ENCODE results near the gene OXSM. TPM values are rescaled to one million over a fixed set of nuclear protein-coding genes. Genes with fewer than 3 reads are reported as not detected.

Gene OXSM
- 100 to 1,000 TPM in 1 of 4 donors, 10 to 100 TPM in 1, 1 to 10 TPM in 2; 7.2 to 192 (median 14.0) TPM for total RNA-seq

- peaks cover 0 to 11% (median 0%) of the 10 kb centered on the region in 4 donors for H3K4me1 ChIP-seq
- peak; percentile 79 to 87 for TF ChIP-seq POLR2A (IDR thresholded peaks at IDR 0.05)
- no peak for TF ChIP-seq CTCF (IDR thresholded peaks at IDR 0.05)
- H3K4me3 ChIP-seq = peak within 1 kb of the TSS; percentile 49 to 78 (median 52)
- no peaks in the 10 kb centered on the region for H3K27me3 ChIP-seq
- peak within 1 kb of the TSS; percentile 77 to 83 (median 80) for H3K27ac ChIP-seq
- DNase-seq = peak; percentile 91 to 96 (median 91)
- no peaks in the 10 kb centered on the region for H3K9me3 ChIP-seq
- peaks cover 0 to 5% (median 0%) of the 10 kb centered on the region in 3 donors for H3K36me3 ChIP-seq
Observed at GRCh38 chr3:25789596-25790556, at the start of gene OXSM. Gene OXSM, plus strand, starts transcription at chr3:25790090. Its CDS starts 931 bp downstream, at chr3:25791021.

- no peaks in the 10 kb centered on the region for H3K4me1 ChIP-seq
- no peak for DNase-seq
- no peak for TF ChIP-seq POLR2A (IDR thresholded peaks at IDR 0.05)
- no peak for TF ChIP-seq CTCF (IDR thresholded peaks at IDR 0.05)
- no peak overlapping the region for H3K4me3 ChIP-seq
- H3K9me3 ChIP-seq = no peaks in the 10 kb centered on the region
- H3K27ac ChIP-seq = no peak overlapping the region
- H3K36me3 ChIP-seq = peaks cover 0 to 47% (median 0%) of the 10 kb centered on the region in 3 donors
- H3K27me3 ChIP-seq = no peaks in the 10 kb centered on the region
Observed at GRCh38 chr3:25744470-25744869, 45.4 kb upstream of the OXSM start.

GRCh38 chr3:25747033-25747432 is 42.9 kb upstream of the OXSM start:
- no peak overlapping the region for H3K27ac ChIP-seq
- no peak for DNase-seq
- no peaks in the 10 kb centered on the region for H3K9me3 ChIP-seq
- no peak overlapping the region for H3K4me3 ChIP-seq
- peaks cover 0 to 66% (median 0%) of the 10 kb centered on the region in 3 donors for H3K36me3 ChIP-seq
- TF ChIP-seq CTCF (IDR thresholded peaks at IDR 0.05) = no peak
- no peaks in the 10 kb centered on the region for H3K4me1 ChIP-seq
- H3K27me3 ChIP-seq = no peaks in the 10 kb centered on the region

- H3K36me3 ChIP-seq = peaks cover 0 to 65% (median 0%) of the 10 kb centered on the region in 3 donors
- DNase-seq = no peak
- no peaks in the 10 kb centered on the region for H3K27me3 ChIP-seq
- no peak for TF ChIP-seq CTCF (IDR thresholded peaks at IDR 0.05)
- no peak for TF ChIP-seq POLR2A (IDR thresholded peaks at IDR 0.05)
- no peaks in the 10 kb centered on the region for H3K9me3 ChIP-seq
- H3K27ac ChIP-seq = no peak overlapping the region
- no peaks in the 10 kb centered on the region for H3K4me1 ChIP-seq
- no peak overlapping the region for H3K4me3 ChIP-seq
Observed at GRCh38 chr3:25748189-25748588, 41.7 kb upstream of the OXSM start.

- Histone ChIP-seq H3K9me3 (no peaks in the 10 kb centered on the region), H3K4me1 (no peaks in the 10 kb centered on the region), H3K27ac (no peak overlapping the region), H3K4me3 (no peak overlapping the region), H3K27me3 (no peaks in the 10 kb centered on the region), H3K36me3 (peaks cover 0 to 63% (median 0%) of the 10 kb centered on the region in 3 donors)
- DNase-seq = no peak
- TF ChIP-seq POLR2A (IDR thresholded peaks at IDR 0.05) = no peak
- no peak for TF ChIP-seq CTCF (IDR thresholded peaks at IDR 0.05)
Observed at GRCh38 chr3:25749031-25749581, 40.8 kb upstream of the OXSM start.
